GM18870 (cell line): ENCODE data around the gene IL18BP.

Experiments
- ATAC-seq: cut with Tn5 transposase; IDR thresholded peaks from one replicate; pipeline ENCODE4 v1.9.1; 2021; ENCODE audit warnings: moderate library complexity; ENCODE audit not compliant: unreplicated experiment

The IL18BP gene

GRCh38 chr11:71996517-71996916 is 2.2 kb upstream of the IL18BP start:
- ATAC-seq, result no peak

- no peak for ATAC-seq
Measured at GRCh38 chr11:71996946-71997345, 1.8 kb upstream of the IL18BP start.

- ATAC-seq, result no peak
Measured at GRCh38 chr11:71997594-71997993, 1.1 kb upstream of the IL18BP start.

- ATAC-seq, result no peak
Measured at GRCh38 chr11:71998061-71998460, 648 bp upstream of the IL18BP start.

- ATAC-seq, result no peak
Measured at GRCh38 chr11:71999362-71999761, 653 bp downstream of the IL18BP start.

- ATAC-seq, result no peak
Measured at GRCh38 chr11:71999798-72000197, 1.1 kb downstream of the IL18BP start.

- no peak for ATAC-seq
Measured at GRCh38 chr11:72000202-72000867, 1.6 kb downstream of the IL18BP start.

GRCh38 chr11:72001285-72001684 is 2.6 kb downstream of the IL18BP start:
- no peak for ATAC-seq

GRCh38 chr11:72001834-72002591 is 3.3 kb downstream of the IL18BP start:
- no peak for ATAC-seq

GRCh38 chr11:72002841-72003775 is 4.4 kb downstream of the IL18BP start:
- ATAC-seq, result no peak

GRCh38 chr11:72003776-72004171 is 5.1 kb downstream of the IL18BP start:
- no peak for ATAC-seq

- no peak for ATAC-seq
Measured at GRCh38 chr11:72004515-72005346, 6.0 kb downstream of the IL18BP start.

GRCh38 chr11:72005347-72006260 is 6.9 kb downstream of the IL18BP start:
- ATAC-seq, result no peak

GRCh38 chr11:72006309-72007088 is 7.8 kb downstream of the IL18BP start:
- ATAC-seq, result no peak

GRCh38 chr11:72007089-72007476 is 8.4 kb downstream of the IL18BP start:
- no peak for ATAC-seq

GRCh38 chr11:72007587-72007986 is 8.9 kb downstream of the IL18BP start:
- ATAC-seq, result no peak

- no peak for ATAC-seq
Measured at GRCh38 chr11:72008728-72009127, 10.0 kb downstream of the IL18BP start.

- no peak for ATAC-seq
Measured at GRCh38 chr11:72009156-72009555, 10.4 kb downstream of the IL18BP start.
